Measurements from ENCODE around the gene ITPK1.

GRCh38 chr14:93040982-93041381 is 74.7 kb downstream of the ITPK1 start:
- TF ChIP-seq CTCF (IDR thresholded peaks at IDR 0.05) (no peak), POLR2A (IDR thresholded peaks at IDR 0.05) (no peak)

Measured in thyroid gland (tissue), 4 donors.